GM19452 (cell line): ENCODE results near the gene RALGAPB.
"Not testable (repeated sequence)": the region's sequence is repeated elsewhere in the genome, so short reads cannot be mapped to it uniquely, and the experiment has no call there.

Experiments
- ATAC-seq: cut with Tn5 transposase; IDR thresholded peaks from one replicate; pipeline ENCODE4 v1.9.1; 2021; ENCODE audit not compliant: unreplicated experiment

Gene RALGAPB

DNA sequence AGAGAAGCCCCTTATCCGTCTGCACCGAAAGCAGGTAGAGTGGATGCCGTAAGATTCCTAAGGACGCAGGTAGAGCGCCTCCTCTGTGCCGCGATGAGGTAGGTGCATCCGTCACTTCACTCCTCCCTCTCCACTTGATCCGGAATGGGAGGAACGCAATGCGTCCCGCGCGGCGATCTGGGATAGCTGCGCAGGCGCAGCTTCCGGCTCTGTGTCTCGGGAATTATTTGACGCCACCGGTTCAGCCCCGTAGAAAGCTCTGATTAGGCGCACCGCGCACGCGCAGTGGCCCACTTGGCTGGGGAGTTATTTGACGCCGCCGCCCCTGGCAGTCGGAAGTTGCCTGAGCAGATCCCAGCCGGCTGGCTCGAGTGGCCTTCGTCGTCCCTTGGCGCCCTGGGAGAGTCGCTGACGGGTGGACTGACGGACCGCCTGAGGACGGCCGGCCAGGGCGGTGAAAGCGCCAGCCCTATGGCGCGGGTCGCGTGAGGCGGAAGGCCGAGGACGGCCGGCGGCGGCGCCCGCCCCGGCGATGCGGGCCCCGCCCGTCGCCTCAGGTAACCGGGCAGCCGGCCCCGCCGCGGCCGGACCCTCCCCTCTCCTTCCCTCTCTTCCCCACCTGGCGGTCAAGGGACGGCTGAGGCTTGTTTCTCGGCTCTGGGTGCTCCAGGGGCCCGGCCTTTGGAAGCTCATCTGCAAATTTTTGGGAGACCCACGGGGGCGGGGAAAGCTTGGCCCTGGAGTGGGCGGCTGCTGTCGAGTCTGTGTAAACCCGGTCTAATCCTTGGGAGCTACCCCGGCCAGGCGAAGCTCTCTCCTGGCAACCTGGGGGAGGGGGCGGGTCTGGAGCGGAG lies at the start of gene RALGAPB:
RALGAPB (plus strand) TSS at position 331 of the 854 bp plus-strand sequence. CDS start 15,590 bp downstream, outside the sequence.
- peak; percentile 84 for ATAC-seq

DNA sequence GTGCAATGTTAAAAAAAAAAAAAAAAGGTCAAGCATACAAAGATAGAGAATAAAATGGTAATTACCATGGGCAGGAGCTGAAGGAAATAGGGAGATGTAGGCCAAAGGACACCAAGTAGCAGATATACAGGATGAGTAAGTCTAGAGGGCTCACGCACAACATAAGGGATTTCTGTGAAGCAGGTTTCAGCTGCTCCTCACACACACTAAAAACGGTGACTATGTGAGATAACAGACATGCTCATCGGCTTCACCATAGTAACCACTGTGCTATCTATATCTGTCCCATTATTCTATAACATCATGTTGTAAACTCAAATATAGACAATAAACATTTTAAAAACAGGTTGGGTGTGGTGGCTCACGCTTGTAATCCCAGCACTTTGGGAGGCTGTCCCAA lies 49.1 kb upstream of the RALGAPB start:
- ATAC-seq = no peak

DNA sequence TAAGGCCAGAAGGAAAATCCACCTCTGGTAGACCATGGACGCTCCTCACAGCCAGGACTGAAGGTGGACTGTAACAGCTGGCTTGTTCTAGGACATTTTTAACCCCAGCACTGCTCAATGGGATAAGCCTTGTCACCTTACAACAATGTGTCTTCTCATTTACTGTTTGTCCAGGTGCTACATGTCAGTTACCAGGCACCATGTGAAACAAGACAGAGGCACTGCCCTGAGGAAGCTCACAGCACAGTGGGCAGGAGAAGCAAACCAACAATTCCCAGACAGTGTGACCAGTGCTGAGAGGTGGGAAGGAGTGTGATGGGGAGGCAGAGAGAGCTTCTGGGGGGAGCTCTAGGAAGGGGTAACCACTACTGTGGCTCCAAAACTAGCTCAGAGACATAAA lies 48.2 kb upstream of the RALGAPB start:
- ATAC-seq = no peak

DNA sequence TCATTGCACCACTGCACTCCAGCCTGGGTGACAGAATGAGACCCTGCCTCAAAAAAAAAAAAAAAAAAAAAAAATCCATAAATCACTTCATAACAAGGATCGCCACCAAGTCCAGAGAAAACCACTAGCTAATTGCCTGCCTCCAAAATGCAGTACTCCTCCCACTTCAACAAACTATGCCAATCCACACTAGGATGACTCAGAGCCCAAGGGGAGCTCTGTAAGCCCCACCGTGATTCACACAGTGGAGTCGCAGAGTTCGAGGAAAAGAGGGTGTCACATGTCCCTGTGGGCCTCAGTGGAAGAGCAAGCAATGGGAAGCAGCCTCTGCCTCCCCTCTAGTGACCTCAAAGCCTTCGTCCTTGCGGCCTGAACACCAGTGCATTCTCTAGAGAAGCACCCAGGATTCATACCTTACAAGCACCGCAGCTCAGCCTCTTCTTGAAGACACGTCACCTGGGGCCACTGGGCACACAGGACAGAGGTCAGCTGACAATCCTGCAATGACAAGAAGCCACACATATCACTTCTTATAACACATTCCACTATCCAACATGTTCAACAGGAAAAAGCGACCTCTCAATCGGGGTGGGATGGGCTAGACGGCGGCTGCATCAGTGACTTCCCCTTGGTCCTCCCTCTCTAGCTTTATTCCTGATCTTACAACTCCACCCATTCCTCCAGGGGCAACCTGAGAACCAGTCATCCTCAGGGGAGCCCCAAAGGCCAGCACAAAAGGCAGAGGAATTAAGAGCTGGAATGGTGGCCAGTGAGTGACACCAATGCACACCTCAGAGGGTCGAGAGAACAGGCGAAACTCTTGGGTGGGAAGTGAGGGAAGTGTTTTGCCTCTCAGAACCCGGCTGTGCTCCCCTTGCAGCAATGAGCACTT lies 46.4 kb upstream of the RALGAPB start:
- ATAC-seq = no peak

DNA sequence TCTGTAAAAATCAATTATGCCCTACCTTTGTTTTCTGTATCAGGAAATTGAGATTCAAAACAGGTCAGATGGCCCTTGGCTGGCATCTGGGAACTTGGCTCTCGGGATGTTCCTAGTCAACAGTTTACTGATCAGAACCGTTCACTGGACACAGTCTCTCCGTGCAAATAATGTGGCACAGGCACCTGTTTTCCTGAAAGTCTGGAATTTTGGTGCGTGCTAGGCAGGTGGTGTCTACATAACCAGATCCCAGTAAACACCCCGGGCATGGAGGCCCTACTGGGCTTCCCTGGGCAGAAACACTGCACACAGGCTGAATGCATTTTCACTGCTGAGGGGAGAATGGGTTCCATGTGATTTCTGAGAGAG lies 45.0 kb upstream of the RALGAPB start:
- ATAC-seq = no peak

DNA sequence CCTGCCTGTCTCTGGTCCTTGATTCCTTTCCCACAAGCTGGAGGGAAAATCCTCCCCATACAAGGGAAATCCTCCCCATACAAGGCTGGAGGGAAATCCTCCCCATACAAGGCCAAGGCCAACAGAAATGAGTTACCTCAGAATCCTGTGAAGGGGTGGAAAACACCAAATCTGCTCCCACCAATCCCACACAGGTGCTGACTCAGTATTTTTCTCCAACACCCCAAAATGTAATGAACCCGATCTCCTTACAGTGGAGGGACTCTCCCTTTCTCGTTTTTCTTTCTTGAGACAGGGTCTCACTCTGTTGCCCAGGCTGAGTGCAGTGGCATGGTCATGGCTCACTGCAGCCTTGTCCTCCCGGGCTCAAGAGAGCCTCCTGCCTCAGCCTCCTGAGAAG lies 43.8 kb upstream of the RALGAPB start:
- ATAC-seq = no peak

DNA sequence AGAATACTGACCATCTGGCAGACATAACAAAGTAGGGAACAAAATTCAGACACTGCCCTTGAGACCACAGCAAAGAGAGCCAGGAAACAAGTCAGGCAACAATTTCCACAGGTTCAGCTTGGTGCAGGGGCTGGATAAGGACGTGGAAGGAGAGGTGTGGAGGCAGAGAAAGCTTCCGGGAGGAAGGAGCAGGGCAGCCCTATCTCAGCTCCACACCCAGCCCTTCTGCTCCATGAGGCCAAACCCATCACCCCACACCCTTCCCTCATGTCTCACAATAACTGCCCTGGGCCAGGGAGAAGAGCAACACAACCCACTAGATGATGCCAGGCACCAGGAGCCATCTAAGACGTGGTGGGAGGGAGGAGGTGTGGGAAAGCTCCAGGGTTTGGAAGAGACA lies 43.3 kb upstream of the RALGAPB start:
- no peak for ATAC-seq

DNA sequence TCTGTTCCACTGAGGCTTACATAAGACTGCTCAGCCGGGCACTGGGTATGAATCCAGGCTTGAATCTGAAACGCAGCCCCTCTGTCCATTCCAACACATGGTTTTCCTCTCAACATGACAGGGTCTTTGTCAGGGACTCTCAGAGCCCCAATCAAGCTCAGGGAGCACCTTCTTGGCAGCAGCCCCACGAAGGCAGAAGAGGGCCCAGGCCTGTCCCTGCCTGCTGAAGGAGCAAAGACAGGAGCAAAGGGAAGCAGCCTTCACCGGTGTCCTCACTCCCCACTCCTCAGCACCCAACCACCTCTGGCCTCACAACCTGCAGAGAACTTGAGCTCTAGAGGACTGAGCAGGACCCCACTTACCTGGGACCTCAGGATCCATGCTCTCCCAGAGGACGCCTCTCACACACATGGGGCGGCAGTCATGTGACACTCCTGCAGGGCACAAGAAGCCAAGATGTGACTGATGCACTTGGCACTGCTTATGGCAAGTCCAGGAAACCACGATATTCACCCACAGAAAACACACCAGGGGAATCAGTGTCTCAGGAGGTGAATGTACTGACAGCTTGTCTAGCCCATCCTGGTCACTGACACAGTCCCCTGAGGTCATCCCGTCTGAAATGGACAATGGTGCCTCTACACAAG lies 41.8 kb upstream of the RALGAPB start:
- ATAC-seq = no peak

DNA sequence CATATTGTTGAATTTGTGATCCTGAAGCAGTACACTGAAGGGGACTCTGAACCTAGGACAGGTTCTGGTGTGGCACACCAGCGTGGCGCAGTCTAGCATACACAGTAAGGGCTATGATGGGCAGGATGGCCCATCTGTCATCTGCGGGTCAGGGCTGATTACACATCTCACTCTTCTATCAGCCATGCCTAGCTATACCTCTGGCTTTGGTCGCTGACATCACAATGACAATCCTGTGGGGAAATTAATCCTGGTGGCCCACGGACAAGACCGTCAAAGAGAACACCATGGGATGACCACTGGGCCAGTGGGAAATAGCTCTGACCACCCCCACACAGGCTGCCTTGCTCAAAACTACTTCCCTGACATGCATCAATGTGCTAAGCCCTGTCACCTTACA lies 40.4 kb upstream of the RALGAPB start:
- no peak for ATAC-seq

DNA sequence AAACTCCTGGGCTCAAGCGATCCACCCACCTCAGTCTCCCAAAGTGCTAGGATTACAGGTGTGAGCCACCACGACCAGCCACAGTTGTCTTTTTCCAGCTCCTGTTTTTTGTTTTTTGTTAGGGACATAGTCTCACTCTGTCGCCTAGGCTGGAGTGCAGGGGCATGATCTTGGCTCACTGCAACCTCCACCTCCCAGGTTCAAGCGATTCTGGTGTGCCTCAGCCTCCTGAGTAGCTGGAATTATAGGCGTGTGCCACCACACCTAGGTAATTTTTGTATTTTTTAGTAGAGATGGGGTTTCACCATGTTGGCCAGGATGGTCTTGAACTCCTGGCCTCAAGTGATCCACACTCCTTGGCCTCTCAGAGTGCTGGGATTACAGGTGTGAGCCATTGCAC lies 39.8 kb upstream of the RALGAPB start:
- not testable (repeated sequence) for ATAC-seq

DNA sequence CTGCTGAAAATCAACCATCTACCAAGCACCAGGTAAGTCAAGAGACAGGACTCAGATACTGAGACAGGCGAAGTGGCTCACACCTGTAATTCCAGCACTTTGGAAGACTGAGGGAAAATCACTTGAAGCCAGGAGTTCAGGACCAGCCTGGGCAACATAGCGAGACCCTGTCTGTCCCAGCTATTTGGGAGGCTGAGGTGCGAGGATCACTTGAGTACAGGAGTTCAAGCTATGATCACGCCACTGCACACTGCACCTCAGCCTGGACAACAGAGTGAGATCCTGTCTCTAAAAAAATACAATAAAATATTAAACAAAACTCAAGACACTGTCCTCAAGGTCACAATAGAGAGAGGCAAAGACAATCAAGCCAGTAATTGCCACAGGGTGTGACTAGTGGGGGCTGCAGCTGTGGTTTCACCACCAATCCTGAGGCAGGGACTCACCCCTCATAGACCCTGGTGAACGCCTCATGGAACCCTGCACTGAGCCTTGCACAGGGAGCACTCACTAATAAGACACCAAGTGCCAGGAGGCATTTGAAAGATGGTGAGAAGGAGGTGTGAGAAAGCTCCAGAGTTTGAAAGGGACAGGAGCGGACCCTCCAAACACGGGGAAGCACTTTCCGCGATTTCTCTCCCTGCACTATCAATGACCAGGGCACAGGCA lies 39.2 kb upstream of the RALGAPB start:
- no peak for ATAC-seq

DNA sequence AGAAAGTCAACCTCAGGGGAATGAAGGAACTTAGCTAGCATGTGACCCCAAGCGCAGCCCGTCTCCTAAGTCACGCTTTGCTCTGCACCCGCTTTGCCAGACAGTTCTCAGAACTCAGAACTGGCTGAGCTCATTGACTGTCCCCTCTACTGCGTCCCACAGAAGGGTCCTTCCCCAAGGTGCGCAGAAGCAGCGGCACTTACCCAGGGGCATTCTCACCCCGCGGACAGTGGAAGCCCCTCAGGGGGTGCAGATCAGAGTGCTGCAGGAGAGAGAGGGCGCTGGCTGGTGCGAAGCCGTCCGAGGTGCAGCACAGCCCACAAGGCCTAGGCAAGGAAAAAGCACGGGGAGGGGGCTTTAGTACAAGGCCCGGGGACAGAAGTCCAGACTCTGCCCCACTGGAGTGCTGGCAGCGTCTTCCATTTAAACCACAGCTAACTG lies 38.3 kb upstream of the RALGAPB start:
- peak; percentile 31 for ATAC-seq

DNA sequence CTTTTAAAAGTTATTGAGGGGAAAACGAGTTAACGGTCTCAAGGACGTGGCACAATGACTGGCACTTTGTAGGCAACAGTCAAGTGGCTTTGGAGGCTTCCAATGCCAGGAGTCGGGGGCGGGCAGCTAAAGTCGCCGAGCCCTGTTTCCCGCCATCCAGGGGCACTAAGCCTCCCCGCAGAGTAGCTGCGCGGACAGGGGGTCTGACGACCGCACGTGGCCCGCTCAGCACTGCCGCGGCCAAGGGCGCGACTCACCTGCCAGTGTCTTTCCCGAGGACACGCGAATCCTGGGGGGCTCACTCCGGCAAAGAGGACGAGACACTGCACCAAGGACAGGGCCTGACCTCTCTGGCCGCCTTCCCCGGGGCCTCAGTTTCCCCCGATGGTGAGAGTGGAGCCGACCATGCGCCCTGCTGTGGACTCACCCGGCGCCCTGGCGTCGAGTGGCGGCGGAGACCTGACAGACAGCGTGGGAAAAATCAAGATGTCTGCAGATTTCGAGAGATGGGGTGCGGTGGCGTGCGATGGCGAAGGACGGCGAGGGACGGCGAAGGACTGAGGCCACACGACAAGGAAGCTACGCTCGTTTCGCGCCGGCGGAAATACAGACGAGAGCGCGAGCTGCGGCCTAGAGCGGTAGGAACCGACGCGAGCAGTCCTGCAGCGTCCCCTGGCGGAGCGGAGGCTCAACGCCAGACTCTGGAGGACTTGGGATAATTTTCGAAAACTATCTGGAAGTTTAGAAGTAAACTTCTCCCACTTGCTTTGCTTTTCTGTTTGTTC lies 37.7 kb upstream of the RALGAPB start, which contains the start of gene SNHG17:
SNHG17 (minus strand) TSS at position 559 of the 785 bp plus-strand sequence.
- peak; percentile 55 for ATAC-seq

DNA sequence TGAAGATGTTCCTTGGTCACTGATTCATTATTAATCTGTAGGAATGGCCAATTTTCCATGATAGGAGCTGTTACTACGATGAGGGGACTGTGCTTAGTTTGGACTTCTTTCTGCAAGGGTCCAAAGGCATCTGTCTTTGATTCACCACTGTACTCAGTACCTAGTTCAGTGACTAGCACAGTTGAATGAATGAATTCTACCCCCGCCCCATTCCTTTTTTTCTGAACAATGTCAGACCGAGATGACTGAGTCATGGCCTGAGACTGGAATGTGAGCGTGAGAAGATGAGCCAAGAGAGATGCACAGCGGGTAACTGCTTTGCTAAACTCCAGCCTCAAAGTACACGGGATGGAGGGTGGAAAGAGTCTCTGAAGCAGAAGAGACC lies 37.1 kb upstream of the RALGAPB start:
- no peak for ATAC-seq

DNA sequence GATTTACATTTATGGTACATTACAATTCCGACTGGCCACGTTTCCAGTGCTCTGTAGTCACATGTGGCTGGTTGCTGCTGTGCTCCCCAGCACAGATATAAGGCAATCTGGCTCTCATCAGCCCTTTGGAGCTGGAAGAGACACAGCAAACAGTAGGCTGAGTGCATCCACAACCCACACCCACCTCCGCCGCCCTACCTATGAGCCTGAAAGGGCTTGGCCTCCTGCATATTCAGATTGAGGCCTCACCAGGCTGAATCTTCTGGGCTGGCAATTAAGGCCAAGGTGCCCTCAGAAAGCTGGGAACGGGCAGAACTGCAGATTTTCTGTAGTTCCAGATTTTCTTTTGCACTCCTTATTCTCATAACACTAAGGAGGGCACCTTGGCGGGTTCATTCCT lies 34.8 kb upstream of the RALGAPB start:
- ATAC-seq = no peak

DNA sequence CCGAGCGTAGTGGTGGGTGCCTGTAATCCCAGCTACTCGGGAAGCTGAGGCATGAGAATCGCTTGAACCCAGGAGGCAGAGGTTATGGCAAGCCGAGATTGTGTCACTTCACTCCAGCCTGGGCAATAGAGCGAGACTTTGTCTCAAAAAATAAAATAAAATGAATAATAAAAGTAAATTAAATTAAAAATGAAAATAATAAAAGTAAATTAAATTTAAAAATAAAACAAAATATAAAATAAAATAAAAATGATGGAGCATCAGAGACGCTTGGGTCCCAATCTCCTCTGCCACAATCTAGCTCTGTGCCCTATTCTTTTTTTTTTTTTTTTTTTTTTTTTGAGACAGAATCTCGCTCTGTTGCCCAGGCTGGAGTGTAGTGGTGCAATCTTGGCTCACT lies 31.5 kb upstream of the RALGAPB start:
- not testable (repeated sequence) for ATAC-seq

DNA sequence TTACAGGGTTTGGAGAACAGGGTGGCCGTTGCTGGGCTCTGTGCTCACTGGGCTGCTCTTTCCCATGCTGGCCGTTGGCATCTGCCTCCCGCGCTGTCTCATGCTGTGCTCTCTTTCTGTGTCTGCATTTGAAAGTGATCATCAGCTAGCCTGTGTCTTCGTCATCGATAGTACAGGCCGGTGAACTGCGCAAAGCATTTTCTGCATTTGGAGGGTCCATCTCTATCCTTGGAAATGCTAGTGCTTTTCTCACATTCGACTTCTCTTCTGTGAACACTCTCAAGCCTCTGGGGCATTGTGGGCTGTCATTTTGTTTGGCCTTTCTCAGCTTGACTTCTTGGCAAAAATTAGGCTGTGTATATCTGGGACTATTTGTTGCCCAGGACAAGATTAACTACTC lies 30.7 kb upstream of the RALGAPB start:
- no peak for ATAC-seq

DNA sequence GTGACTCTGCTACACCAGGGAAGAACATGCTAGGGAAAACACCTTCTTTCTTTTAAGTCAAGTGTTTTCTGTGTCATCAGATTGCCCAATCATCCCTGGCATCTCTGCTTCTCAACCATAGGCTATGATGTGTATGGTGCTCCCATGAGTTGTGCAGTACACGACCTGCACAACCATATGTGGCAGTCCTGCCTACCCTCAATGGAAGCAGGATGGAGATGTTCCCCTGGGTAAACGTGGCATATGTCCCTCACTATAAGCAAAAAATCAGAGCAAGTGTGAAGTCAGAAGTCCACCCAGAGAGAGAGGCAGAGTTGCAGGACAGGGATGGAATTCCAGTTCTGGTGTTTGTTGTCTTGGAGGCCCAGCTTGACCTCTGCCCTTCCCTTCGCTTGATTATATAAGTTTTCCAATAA lies 27.3 kb upstream of the RALGAPB start:
- no peak for ATAC-seq

DNA sequence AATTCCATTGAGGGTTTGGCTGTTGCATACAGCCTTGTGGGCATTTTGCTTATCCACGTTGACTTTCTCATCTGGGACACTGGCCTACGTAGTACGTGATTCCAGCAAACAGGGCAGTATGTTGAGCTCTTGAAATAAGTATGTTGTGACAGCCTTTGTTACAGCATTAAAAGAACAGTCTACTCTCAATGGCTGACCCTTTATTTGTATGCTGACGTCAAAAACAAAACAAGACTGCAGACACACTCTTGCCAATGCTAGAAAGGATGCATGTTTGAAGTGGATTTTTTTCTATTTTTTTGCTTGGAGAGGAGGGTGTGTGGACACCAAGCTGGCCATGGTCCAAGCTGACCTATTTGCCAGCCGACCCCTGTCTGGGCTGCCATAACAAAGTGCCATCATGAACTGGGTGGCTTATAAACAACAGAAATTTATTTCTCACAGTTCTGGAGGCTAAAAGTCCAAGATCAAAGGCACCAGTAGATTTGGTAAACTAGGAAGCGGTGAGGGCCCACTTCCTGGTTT lies 26.7 kb upstream of the RALGAPB start:
- ATAC-seq = no peak
